Measurements from ENCODE around the gene LY9. TPM values are rescaled to one million over a fixed set of nuclear protein-coding genes. Genes with fewer than 3 reads are reported as not detected.

LY9 gene
- total RNA-seq, 6 experiments from 2014 or later = 0.11 to 1.3 (median 0.37) TPM; not detected in 1

- TF ChIP-seq POLR2A (IDR thresholded peaks at IDR 0.05) = no peak
- no peak for TF ChIP-seq CTCF (IDR thresholded peaks at IDR 0.05)
- ATAC-seq (peak in 1 of 4 donors; percentile 42), DNase-seq (no peak)
- Histone ChIP-seq H3K36me3 (no peaks in the 10 kb centered on the region), H3K27me3 (no peaks in the 10 kb centered on the region), H3K27ac (no peak overlapping the region), H3K4me1 (no peaks in the 10 kb centered on the region), H3K9me3 (no peaks in the 10 kb centered on the region), H3K4me3 (no peak overlapping the region)
- WGBS (ENCODE audit: insufficient coverage, low coverage, low lambda C conversion rate, missing lambda C conversion rate) = 78% methylated on average over 2 of the region's 7 CpGs
- intact Hi-C loops (cut with DNase I) = no loop called here
Measured at GRCh38 chr1:160813215-160813614, 17.2 kb downstream of the LY9 start.

- WGBS (ENCODE audit: insufficient coverage, low coverage, low lambda C conversion rate, missing lambda C conversion rate) = 61% methylated on average over 2 of the region's 6 CpGs
- Histone ChIP-seq H3K9me3 (no peaks in the 10 kb centered on the region), H3K4me1 (no peaks in the 10 kb centered on the region), H3K27ac (no peak overlapping the region), H3K4me3 (no peak overlapping the region), H3K27me3 (no peaks in the 10 kb centered on the region), H3K36me3 (no peaks in the 10 kb centered on the region)
- ATAC-seq (no peak), DNase-seq (no peak)
- TF ChIP-seq POLR2A (IDR thresholded peaks at IDR 0.05) = no peak
- no peak for TF ChIP-seq CTCF (IDR thresholded peaks at IDR 0.05)
- intact Hi-C loops (cut with DNase I) = no loop called here
Measured at GRCh38 chr1:160814316-160814715, 18.3 kb downstream of the LY9 start.

GRCh38 chr1:160814856-160815255, 18.9 kb downstream of the LY9 start:
- H3K36me3 ChIP-seq = no peaks in the 10 kb centered on the region
- TF ChIP-seq CTCF (IDR thresholded peaks at IDR 0.05) (no peak), POLR2A (IDR thresholded peaks at IDR 0.05) (no peak)
- no peak for DNase-seq
- H3K4me1 ChIP-seq = no peaks in the 10 kb centered on the region
- no peak for ATAC-seq
- intact Hi-C loops (cut with DNase I) = no loop called here
- H3K4me3 ChIP-seq = no peak overlapping the region
- H3K9me3 ChIP-seq = no peaks in the 10 kb centered on the region
- no peaks in the 10 kb centered on the region for H3K27me3 ChIP-seq
- no peak overlapping the region for H3K27ac ChIP-seq
- WGBS (ENCODE audit: insufficient coverage, low coverage, low lambda C conversion rate, missing lambda C conversion rate) = 78% methylated on average over 5 of the region's 8 CpGs

- WGBS (ENCODE audit: insufficient coverage, low coverage, low lambda C conversion rate, missing lambda C conversion rate) = 42% methylated on average over 5 of the region's 9 CpGs
- Histone ChIP-seq H3K9me3 (no peaks in the 10 kb centered on the region), H3K27ac (no peak overlapping the region), H3K27me3 (no peaks in the 10 kb centered on the region), H3K36me3 (no peaks in the 10 kb centered on the region), H3K4me1 (no peaks in the 10 kb centered on the region), H3K4me3 (no peak overlapping the region)
- ATAC-seq = no peak
- intact Hi-C loops (cut with DNase I) = no loop called here
- no peak for TF ChIP-seq CTCF (IDR thresholded peaks at IDR 0.05)
- TF ChIP-seq POLR2A (IDR thresholded peaks at IDR 0.05) = no peak
- DNase-seq = no peak
Measured at GRCh38 chr1:160818207-160818937, 22.4 kb downstream of the LY9 start.

Data from right lobe of liver (tissue), 6 donors.